ENCODE data around the gene GALM.
"Not testable (repeated sequence)": the region's sequence is repeated elsewhere in the genome, so short reads cannot be mapped to it uniquely, and the experiment has no call there.

Gene GALM

DNA sequence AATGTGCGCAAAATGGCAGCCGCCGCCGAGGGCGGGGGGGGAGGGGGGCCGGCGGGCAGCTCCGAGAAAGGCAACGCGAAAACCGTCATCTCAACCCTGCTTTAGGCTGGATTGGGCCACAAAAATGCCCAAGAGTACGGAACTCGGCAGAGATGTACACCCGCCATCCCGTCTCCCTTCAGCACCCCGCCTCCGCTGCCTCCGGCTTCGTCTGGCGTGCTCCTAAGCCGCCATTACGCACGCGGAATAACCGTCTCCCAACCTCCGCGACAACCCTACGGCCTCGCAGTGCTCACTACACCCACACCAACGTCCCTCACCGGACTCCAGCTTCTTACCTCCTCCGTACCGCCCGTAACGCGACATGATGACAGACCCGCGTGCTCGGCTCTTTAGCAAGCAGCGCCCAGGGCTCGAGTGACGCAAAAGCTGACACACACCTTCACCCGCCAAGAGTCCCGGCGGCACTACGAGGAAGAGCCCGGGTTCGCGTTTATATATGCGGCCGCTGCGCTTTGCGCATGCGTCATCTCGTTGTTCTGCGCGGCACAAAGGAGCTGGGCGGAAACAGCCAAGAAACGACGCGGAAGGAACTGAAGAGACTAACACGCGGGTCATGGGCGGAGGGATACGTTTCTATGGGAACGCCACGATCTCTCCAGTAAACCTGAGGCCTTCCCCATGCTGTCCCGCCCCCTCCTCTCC, 85.1 kb downstream of the GALM start, which contains the start of gene SRSF7:
TSS of gene SRSF7 (minus strand) at position 471 of the 705 bp plus-strand sequence. CDS start at position 366, 105 bp downstream.
- Mint-ChIP-seq H3K9me3 (no peaks in the 10 kb centered on the region), H3K27me3 (ENCODE audit: low read depth) (no peaks in the 10 kb centered on the region), H3K36me3 (ENCODE audit: low read depth) (peaks cover 47% of the 10 kb centered on the region), H3K4me1 (peaks cover 47% of the 10 kb centered on the region), H3K4me3 (peak within 1 kb of the TSS; percentile 98), H3K27ac (peak within 1 kb of the TSS; percentile 96 to 99 (median 98))
- TF ChIP-seq, protein P1, sequence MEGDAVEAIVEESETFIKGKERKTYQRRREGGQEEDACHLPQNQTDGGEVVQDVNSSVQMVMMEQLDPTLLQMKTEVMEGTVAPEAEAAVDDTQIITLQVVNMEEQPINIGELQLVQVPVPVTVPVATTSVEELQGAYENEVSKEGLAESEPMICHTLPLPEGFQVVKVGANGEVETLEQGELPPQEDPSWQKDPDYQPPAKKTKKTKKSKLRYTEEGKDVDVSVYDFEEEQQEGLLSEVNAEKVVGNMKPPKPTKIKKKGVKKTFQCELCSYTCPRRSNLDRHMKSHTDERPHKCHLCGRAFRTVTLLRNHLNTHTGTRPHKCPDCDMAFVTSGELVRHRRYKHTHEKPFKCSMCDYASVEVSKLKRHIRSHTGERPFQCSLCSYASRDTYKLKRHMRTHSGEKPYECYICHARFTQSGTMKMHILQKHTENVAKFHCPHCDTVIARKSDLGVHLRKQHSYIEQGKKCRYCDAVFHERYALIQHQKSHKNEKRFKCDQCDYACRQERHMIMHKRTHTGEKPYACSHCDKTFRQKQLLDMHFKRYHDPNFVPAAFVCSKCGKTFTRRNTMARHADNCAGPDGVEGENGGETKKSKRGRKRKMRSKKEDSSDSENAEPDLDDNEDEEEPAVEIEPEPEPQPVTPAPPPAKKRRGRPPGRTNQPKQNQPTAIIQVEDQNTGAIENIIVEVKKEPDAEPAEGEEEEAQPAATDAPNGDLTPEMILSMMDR (IDR thresholded peaks at IDR 0.05; ENCODE audit: unreplicated experiment in 3 of 3): no peak

DNA sequence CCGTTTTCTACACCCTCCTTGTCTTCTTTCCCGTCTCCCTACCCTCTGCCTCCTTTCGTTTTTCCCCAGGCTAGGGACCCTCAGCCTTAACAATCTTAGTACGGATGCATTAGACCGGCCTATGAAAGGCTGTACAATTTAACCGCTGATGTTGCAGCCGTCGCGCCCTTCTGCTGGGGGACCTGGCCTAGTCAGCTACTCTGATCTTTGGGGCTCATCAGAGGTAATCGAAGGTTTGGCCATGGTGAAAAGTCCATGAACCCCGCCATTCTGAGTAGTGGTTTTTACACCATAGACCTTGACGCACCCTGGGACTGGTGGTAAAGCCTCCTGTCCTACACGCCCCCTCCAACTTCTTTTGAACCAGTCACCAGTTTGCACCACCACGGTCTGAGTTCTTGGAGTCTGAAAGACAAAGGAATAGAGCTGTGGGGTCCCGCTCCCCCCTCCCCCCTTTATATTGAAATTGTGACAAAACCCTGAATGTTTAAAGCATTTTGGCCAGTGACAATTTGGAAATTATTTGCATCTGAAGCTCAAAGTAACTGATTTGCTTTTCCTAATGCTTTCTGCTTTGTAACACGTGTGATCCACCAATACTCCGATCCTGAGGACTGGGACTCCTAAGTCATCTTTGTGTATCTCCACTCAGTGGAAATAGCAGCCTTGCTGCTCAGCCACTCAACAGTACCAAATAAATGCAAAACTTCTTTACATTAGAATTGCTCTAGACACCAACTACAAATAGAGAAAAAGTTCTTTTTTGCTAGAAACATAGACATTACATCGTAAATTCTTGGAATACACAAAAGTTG, 85.9 kb downstream of the GALM start:
- peak overlapping the region; percentile 96 to 99 (median 98) for H3K27ac Mint-ChIP-seq

DNA sequence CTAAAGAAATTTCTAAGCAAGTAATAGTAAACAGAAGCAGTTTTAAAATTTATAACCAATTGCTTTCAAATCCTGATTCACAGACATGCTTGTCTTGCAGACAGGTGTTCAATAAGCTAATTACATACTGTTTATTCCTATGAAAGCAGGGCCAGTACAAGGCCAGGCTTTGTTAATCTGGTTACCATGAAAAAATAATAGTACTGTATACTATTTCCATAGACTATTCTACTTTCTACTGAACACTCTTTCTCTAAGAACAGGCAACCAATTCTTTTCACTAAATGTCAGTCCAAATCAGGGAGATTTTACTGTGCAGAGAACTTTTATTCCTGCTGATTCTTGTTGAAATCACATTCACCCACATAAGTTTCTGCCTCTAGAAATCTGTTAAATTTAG, 88.1 kb downstream of the GALM start:
- Mint-ChIP-seq H3K27ac (peak overlapping the region; percentile 52 to 62 (median 54)), H3K36me3 (ENCODE audit: low read depth) (peaks cover 17% of the 10 kb centered on the region), H3K27me3 (ENCODE audit: low read depth) (no peaks in the 10 kb centered on the region), H3K4me1 (peaks cover 18% of the 10 kb centered on the region), H3K4me3 (peak overlapping the region in 1 of 3 experiments; percentile 58), H3K9me3 (no peaks in the 10 kb centered on the region)
- TF ChIP-seq, protein P1 (IDR thresholded peaks at IDR 0.05; ENCODE audit: unreplicated experiment in 3 of 3): no peak

More for the DNA sequence above, 85.9 kb downstream of the GALM start:
- TF ChIP-seq, protein P1 (IDR thresholded peaks at IDR 0.05; ENCODE audit: unreplicated experiment in 3 of 3): no peak
- H3K4me1 Mint-ChIP-seq: peaks cover 39% of the 10 kb centered on the region
- H3K4me3 Mint-ChIP-seq: peak overlapping the region; percentile 98
- H3K36me3 Mint-ChIP-seq (ENCODE audit: low read depth): peaks cover 40% of the 10 kb centered on the region
- no peaks in the 10 kb centered on the region for H3K9me3 Mint-ChIP-seq
- H3K27me3 Mint-ChIP-seq (ENCODE audit: low read depth): no peaks in the 10 kb centered on the region

DNA sequence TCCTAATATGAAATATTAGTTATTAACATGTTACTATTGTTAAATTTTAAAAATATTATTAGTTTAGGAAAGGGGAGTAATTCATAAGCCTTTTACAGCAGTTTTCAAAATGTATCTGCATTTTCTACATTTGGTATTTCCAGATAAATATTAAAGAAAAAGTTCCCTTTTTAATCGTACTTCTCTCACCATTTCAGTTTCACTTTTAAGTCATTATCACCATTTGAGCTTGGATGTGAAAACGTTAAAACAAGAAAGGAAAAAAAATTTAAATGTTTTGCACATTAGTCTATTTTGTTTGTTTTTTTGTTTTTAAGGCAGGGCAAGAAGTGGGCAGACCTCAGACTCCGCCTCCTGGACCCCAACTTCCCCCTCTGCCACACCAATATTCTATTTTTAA, 88.6 kb downstream of the GALM start:
- no peak overlapping the region for H3K4me3 Mint-ChIP-seq
- H3K4me1 Mint-ChIP-seq: peaks cover 13% of the 10 kb centered on the region
- H3K27me3 Mint-ChIP-seq (ENCODE audit: low read depth): no peaks in the 10 kb centered on the region
- TF ChIP-seq, protein P1 (IDR thresholded peaks at IDR 0.05; ENCODE audit: unreplicated experiment in 3 of 3): no peak
- H3K27ac Mint-ChIP-seq: no peak overlapping the region
- peaks cover 13% of the 10 kb centered on the region for H3K36me3 Mint-ChIP-seq (ENCODE audit: low read depth)
- no peaks in the 10 kb centered on the region for H3K9me3 Mint-ChIP-seq

DNA sequence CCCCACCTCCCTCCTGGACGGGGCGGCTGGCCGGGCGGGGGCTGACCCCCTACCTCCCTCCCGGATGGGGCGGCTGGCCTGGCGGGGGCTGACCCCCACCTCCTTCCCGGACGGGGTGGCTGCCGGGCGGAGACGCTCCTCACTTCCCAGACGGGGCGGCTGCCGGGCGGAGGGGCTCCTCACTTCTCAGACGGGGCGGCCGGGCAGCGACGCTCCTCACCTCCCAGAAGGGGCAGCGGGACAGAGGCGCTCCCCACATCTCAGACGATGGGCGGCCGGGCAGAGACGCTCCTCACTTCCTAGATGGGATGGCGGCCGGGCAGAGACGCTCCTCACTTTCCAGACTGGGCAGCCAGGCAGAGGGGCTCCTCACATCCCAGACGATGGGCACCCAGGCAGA, 90.0 kb downstream of the GALM start:
- not testable (repeated sequence) for H3K9me3 Mint-ChIP-seq; H3K4me1 Mint-ChIP-seq; H3K27me3 Mint-ChIP-seq (ENCODE audit: low read depth); H3K36me3 Mint-ChIP-seq (ENCODE audit: low read depth); H3K4me3 Mint-ChIP-seq; H3K27ac Mint-ChIP-seq

DNA sequence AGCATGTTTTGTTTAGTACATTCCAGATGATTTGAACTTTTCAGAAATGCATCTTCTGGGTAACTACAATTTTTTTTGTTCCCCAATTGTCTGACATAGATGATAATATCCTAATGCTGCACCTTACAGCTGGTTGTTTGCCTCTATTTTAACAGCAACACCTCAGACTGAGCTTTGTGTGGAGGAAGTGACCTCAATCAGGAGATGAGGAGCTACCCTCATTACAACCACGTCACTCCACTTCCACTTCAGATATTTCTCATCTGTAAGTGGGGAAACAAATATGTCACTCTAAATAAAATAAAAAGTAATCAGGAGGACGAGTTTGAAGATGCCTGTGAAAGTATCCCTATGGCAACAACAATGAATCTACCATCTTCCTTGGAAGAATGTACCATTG, 97.3 kb downstream of the GALM start:
- no peak overlapping the region for H3K4me3 Mint-ChIP-seq
- no peaks in the 10 kb centered on the region for H3K27me3 Mint-ChIP-seq (ENCODE audit: low read depth)
- TF ChIP-seq, protein P1 (IDR thresholded peaks at IDR 0.05; ENCODE audit: unreplicated experiment in 3 of 3): no peak
- no peaks in the 10 kb centered on the region for H3K4me1 Mint-ChIP-seq
- H3K9me3 Mint-ChIP-seq: no peaks in the 10 kb centered on the region
- H3K36me3 Mint-ChIP-seq (ENCODE audit: low read depth): no peaks in the 10 kb centered on the region
- H3K27ac Mint-ChIP-seq: no peak overlapping the region

All from nephron (organoid).